ENCODE measurements around the gene GNB1L.

GRCh38 chr22:19744350-19745006 is 110.2 kb downstream of the GNB1L start:
- TF ChIP-seq, protein P1, sequence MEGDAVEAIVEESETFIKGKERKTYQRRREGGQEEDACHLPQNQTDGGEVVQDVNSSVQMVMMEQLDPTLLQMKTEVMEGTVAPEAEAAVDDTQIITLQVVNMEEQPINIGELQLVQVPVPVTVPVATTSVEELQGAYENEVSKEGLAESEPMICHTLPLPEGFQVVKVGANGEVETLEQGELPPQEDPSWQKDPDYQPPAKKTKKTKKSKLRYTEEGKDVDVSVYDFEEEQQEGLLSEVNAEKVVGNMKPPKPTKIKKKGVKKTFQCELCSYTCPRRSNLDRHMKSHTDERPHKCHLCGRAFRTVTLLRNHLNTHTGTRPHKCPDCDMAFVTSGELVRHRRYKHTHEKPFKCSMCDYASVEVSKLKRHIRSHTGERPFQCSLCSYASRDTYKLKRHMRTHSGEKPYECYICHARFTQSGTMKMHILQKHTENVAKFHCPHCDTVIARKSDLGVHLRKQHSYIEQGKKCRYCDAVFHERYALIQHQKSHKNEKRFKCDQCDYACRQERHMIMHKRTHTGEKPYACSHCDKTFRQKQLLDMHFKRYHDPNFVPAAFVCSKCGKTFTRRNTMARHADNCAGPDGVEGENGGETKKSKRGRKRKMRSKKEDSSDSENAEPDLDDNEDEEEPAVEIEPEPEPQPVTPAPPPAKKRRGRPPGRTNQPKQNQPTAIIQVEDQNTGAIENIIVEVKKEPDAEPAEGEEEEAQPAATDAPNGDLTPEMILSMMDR (IDR thresholded peaks at IDR 0.05), result no peak
- TF ChIP-seq EZH2phosphoT487 (IDR thresholded peaks at IDR 0.05), result no peak

All from neural progenitor cell (in vitro differentiated cells).